ENCODE data around the gene GPR162. TPM values are rescaled to one million over a fixed set of nuclear protein-coding genes. Genes with fewer than 3 reads are reported as not detected.

Gene GPR162, protein sequence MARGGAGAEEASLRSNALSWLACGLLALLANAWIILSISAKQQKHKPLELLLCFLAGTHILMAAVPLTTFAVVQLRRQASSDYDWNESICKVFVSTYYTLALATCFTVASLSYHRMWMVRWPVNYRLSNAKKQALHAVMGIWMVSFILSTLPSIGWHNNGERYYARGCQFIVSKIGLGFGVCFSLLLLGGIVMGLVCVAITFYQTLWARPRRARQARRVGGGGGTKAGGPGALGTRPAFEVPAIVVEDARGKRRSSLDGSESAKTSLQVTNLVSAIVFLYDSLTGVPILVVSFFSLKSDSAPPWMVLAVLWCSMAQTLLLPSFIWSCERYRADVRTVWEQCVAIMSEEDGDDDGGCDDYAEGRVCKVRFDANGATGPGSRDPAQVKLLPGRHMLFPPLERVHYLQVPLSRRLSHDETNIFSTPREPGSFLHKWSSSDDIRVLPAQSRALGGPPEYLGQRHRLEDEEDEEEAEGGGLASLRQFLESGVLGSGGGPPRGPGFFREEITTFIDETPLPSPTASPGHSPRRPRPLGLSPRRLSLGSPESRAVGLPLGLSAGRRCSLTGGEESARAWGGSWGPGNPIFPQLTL
- 0.21 and 0.75 TPM in 2 replicates for total RNA-seq

DNA sequence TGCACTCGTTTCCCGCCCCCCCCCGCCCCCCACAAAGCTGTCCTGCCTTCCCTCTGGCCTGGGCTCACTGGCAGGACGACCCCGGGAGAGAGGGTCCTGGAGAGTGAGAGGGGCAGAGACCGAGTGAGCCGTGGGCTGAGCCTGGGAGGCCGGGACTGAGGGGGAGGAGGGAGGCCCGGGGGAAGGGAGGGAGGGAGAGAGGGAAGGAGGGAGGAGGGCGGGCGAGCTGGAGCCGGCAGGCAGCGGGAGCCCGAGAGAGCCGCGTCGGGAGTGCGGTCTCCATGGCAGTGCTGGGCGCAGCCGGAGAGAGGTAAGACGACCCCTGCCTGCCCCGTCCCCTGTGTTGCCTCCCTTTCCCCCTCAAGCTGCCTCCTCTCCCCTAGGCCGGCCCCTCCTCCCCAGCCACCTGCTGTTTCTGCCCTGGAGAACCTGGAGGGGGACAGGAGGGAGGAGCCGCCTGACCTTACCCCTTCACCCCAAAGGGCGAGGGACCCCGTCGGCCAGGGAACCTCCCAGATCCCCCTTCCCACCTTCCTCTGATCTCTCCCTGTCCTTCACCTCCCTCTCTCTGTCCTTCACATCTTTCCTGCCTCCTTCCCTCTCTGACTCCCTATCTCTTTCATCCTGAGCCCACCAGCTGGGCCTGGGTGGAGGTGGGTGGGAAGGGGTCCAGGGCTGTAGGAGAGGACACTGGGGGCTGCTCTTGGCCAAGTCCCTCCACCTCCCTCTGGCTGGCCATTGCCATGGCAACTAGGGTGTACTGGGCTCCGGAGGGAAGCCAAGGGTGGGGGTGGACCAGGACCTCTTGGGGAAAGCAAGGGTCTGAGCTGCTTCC lies at the start of gene GPR162:
TSS of gene GPR162 (plus strand) at position 231 of the 835 bp plus-strand sequence. CDS start 2,078 bp downstream, outside the sequence.
- TF ChIP-seq, protein P1, sequence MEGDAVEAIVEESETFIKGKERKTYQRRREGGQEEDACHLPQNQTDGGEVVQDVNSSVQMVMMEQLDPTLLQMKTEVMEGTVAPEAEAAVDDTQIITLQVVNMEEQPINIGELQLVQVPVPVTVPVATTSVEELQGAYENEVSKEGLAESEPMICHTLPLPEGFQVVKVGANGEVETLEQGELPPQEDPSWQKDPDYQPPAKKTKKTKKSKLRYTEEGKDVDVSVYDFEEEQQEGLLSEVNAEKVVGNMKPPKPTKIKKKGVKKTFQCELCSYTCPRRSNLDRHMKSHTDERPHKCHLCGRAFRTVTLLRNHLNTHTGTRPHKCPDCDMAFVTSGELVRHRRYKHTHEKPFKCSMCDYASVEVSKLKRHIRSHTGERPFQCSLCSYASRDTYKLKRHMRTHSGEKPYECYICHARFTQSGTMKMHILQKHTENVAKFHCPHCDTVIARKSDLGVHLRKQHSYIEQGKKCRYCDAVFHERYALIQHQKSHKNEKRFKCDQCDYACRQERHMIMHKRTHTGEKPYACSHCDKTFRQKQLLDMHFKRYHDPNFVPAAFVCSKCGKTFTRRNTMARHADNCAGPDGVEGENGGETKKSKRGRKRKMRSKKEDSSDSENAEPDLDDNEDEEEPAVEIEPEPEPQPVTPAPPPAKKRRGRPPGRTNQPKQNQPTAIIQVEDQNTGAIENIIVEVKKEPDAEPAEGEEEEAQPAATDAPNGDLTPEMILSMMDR (IDR thresholded peaks at IDR 0.05; ENCODE audit: insufficient read depth, low read length, poor library complexity, severe bottlenecking), result no peak
- Histone ChIP-seq H3K36me3 (ENCODE audit: control insufficient read depth, insufficient read depth, low read length) (no peaks in the 10 kb centered on the region), H3K27me3 (ENCODE audit: control insufficient read depth, insufficient read depth, low read length) (peaks cover 22% of the 10 kb centered on the region), H3K4me3 (ENCODE audit: low read depth, low read length) (peak within 1 kb of the TSS; percentile 45)
- DNase-seq (ENCODE audit: low read depth), result no peak

DNA sequence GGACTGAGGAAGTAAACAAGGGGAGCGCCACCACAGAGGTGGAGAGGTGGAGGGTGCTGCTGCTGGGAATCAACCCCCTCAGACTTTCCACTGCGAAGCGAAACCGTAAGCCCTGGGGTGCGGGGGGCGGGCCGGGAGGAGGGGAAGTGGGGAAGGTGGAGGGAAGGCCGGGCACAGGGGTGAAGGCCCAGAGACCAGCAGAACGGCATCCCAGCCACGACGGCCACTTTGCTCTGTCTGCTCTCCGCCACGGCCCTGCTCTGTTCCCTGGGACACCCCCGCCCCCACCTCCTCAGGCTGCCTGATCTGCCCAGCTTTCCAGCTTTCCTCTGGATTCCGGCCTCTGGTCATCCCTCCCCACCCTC lies 49.3 kb upstream of the GPR162 start, which contains the start of gene LAG3:
TSS of gene LAG3 (plus strand) at position 190 of the 365 bp plus-strand sequence. CDS start 333 bp downstream, outside the sequence.
- Histone ChIP-seq H3K27me3 (ENCODE audit: control insufficient read depth, insufficient read depth, low read length) (peaks cover 20% of the 10 kb centered on the region), H3K4me3 (ENCODE audit: low read depth, low read length) (no peak within 1 kb of the TSS), H3K36me3 (ENCODE audit: control insufficient read depth, insufficient read depth, low read length) (peaks cover 2% of the 10 kb centered on the region)
- TF ChIP-seq, protein P1 (IDR thresholded peaks at IDR 0.05; ENCODE audit: insufficient read depth, low read length, poor library complexity, severe bottlenecking), result no peak
- DNase-seq (ENCODE audit: low read depth), result no peak

DNA sequence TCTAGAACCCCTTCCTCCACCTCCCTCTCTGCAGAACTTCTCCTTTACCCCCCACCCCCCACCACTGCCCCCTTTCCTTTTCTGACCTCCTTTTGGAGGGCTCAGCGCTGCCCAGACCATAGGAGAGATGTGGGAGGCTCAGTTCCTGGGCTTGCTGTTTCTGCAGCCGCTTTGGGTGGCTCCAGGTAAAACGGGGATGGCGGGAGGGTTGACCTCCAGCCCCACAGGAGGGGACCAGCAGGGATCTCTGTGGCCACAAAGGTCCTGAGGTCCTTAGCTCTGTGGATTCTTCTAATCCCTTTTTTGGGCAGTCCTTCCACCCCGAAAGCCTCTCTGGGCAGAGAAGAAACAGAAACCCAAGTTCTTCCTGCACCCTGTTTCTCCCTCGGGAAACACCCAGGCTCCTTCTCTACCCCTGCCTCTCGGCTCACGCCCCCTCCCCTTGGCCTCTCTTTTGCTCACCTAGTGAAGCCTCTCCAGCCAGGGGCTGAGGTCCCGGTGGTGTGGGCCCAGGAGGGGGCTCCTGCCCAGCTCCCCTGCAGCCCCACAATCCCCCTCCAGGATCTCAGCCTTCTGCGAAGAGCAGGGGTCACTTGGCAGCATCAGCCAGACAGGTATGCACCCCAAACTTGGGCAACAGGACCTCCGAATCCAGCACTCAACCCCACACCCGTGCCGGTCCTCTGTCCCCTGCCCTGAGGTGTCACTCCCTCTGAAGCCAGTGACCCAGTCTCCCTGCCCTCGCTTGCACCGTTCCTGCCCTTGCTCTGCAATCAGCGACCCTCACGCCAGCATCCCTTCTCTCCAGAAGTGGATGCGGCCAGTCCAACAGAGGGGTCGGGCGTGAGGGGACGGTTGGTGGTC lies 48.7 kb upstream of the GPR162 start:
- no peak for DNase-seq (ENCODE audit: low read depth)
- TF ChIP-seq, protein P1 (IDR thresholded peaks at IDR 0.05; ENCODE audit: insufficient read depth, low read length, poor library complexity, severe bottlenecking), result no peak
- Histone ChIP-seq H3K27me3 (ENCODE audit: control insufficient read depth, insufficient read depth, low read length) (peaks cover 22% of the 10 kb centered on the region), H3K4me3 (ENCODE audit: low read depth, low read length) (no peak overlapping the region), H3K36me3 (ENCODE audit: control insufficient read depth, insufficient read depth, low read length) (peaks cover 2% of the 10 kb centered on the region)

DNA sequence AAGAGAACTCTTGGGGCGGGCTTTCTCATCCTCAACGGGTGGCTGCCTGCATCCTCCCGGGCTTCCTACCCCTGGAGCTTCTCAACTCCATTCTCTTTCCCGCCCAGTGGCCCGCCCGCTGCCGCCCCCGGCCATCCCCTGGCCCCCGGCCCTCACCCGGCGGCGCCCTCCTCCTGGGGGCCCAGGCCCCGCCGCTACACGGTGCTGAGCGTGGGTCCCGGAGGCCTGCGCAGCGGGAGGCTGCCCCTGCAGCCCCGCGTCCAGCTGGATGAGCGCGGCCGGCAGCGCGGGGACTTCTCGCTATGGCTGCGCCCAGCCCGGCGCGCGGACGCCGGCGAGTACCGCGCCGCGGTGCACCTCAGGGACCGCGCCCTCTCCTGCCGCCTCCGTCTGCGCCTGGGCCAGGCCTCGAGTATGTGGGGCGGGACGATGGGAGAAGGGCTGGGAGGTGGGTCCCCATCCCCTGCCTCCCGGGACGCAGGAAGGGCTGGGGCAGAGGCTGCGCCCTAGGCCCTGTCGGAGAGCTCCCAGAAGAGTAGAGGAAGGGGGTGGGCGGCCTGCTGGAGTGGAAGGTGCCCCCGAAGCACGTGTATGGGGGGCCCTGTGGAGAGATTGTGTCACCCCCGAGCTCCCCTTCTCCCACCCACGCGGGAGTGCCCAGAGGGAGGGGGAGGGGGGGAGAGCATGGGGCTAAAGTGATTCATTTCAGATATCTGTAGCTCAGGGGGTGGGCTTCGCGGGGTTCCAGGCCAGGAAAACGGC lies 47.9 kb upstream of the GPR162 start:
- peaks cover 2% of the 10 kb centered on the region for H3K36me3 ChIP-seq (ENCODE audit: control insufficient read depth, insufficient read depth, low read length)
- H3K27me3 ChIP-seq (ENCODE audit: control insufficient read depth, insufficient read depth, low read length), result peaks cover 25% of the 10 kb centered on the region
- DNase-seq (ENCODE audit: low read depth), result no peak
- no peak overlapping the region for H3K4me3 ChIP-seq (ENCODE audit: low read depth, low read length)
- TF ChIP-seq, protein P1 (IDR thresholded peaks at IDR 0.05; ENCODE audit: insufficient read depth, low read length, poor library complexity, severe bottlenecking), result no peak
